Peyer's patch (tissue), 4 donors: ENCODE results near the gene SIAH1. TPM values are rescaled to one million over a fixed set of nuclear protein-coding genes. Genes with fewer than 3 reads are reported as not detected.

Experiments
- DNase-seq, 3 donors: peaks; one replicate each; pipeline ENCODE4 v3.0.0-alpha.2; 2017 to 2019
- H3K27ac ChIP-seq, 4 donors: fragments of 200-600 bp; sonication (generic); one replicate each; pipeline ENCODE4 v1.5.1; 2016 to 2019
- H3K27me3 ChIP-seq, 2 donors: fragments of 200-600 bp; sonication (generic); one replicate each; pipeline ENCODE4 v1.5.1; 2019
- H3K36me3 ChIP-seq, 3 donors: fragments of 200-600 bp; sonication (generic); one replicate each; pipeline ENCODE4 v1.5.1; 2016 to 2019
- H3K4me1 ChIP-seq, 4 donors: fragments of 200-600 bp; sonication (generic); one replicate each; pipeline ENCODE4 v1.5.1; 2016 to 2019
- H3K4me3 ChIP-seq, 4 donors: fragments of 200-600 bp; sonication (generic); 1 replicate in 3 of 4; 2 replicates in 1 of 4; pipeline ENCODE4 v1.5.1; 2016 to 2019; ENCODE audit warnings: mild to moderate bottlenecking in 1 of 4
- H3K9me3 ChIP-seq, 4 donors: fragments of 200-600 bp; sonication (generic); one replicate each; pipeline ENCODE4 v1.5.1; 2016 to 2019; ENCODE audit warnings: mild to moderate bottlenecking in 1 of 4
- POLR2A ChIP-seq, 2 donors: fragments of 450-650 bp; IDR thresholded peaks; one replicate each; pipeline ENCODE4 v1.5.1; 2017; ENCODE audit warnings: antibody characterized with exemption in 2 of 2, mild to moderate bottlenecking in 2 of 2, moderate library complexity in 2 of 2
- total RNA-seq, 4 donors: library from RNA; depleted of rRNA; stranded (reverse); fragments of >200 nt; gene quantifications; one replicate each; pipeline ENCODE4 v1.1.0, GENCODE V29; 2016
- TF ChIP-seq, protein P1 (sequence below), 6 experiments: fragments of 450-650 bp in 4 of 6; fragments of 200-600 bp in 2 of 6; sonication (generic) in 1 of 6; IDR thresholded peaks; one replicate each; pipeline ENCODE4 v1.5.1; 2017 to 2019; ENCODE audit warnings: antibody characterized with exemption in 6 of 6, mild to moderate bottlenecking in 3 of 6, moderate library complexity in 1 of 6

The SIAH1 gene
- total RNA-seq, 4 donors from 2014 or later: 27.7 to 35.3 (median 31.4) TPM

DNA sequence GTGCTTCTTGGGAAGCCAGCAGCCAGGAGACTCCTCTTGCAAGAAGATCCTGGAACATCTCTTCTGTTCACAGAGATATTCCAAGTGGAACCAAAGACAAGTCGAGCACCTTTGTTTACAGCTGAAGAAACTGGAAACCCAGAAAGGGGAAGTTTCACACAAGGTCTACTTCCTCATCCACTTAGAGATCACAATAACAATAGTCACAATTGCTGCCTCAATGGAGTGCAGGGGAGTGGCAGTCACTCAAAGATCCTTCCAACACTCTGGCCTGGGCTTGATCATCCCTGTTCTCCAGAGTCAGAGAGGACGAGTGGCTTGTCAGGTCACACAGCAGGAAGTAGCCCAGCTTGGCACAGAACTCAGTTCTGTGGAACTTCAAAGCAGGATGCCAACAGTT, 46.9 kb upstream of the SIAH1 start:
- no peak for DNase-seq
- Histone ChIP-seq H3K4me3 (no peak overlapping the region), H3K36me3 (no peaks in the 10 kb centered on the region), H3K9me3 (no peaks in the 10 kb centered on the region), H3K27me3 (no peaks in the 10 kb centered on the region), H3K27ac (peak overlapping the region in 3 of 4 donors; percentile 39 to 72 (median 71)), H3K4me1 (peaks cover 0 to 18% (median 0%) of the 10 kb centered on the region in 4 donors)
- TF ChIP-seq, protein P1, sequence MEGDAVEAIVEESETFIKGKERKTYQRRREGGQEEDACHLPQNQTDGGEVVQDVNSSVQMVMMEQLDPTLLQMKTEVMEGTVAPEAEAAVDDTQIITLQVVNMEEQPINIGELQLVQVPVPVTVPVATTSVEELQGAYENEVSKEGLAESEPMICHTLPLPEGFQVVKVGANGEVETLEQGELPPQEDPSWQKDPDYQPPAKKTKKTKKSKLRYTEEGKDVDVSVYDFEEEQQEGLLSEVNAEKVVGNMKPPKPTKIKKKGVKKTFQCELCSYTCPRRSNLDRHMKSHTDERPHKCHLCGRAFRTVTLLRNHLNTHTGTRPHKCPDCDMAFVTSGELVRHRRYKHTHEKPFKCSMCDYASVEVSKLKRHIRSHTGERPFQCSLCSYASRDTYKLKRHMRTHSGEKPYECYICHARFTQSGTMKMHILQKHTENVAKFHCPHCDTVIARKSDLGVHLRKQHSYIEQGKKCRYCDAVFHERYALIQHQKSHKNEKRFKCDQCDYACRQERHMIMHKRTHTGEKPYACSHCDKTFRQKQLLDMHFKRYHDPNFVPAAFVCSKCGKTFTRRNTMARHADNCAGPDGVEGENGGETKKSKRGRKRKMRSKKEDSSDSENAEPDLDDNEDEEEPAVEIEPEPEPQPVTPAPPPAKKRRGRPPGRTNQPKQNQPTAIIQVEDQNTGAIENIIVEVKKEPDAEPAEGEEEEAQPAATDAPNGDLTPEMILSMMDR (IDR thresholded peaks at IDR 0.05): no peak
- no peak for TF ChIP-seq POLR2A (IDR thresholded peaks at IDR 0.05)

DNA sequence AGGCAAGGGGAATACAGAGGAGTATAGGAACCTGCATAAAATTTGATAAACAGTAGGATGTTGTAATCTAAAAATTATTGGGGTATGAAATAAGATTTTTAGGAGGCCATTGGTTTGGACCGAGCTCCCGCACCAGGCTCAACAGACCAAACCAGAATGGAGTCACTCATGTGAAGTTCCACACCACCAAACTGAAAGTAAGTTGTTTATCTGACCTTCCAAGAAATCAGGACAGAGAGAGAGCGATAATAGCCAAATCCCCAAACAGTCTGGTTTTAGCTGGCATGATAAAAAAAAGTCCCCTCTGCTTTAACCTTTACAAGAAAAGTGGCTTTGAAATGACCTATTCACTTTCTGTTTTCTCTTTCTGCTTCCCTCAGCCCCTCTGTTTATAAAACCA, 45.7 kb upstream of the SIAH1 start:
- DNase-seq: no peak
- Histone ChIP-seq H3K4me1 (peaks cover 0 to 18% (median 0%) of the 10 kb centered on the region in 4 donors), H3K27ac (peak overlapping the region in 2 of 4 donors; percentile 71 to 72), H3K4me3 (no peak overlapping the region), H3K36me3 (no peaks in the 10 kb centered on the region), H3K27me3 (no peaks in the 10 kb centered on the region), H3K9me3 (no peaks in the 10 kb centered on the region)
- TF ChIP-seq, protein P1 (IDR thresholded peaks at IDR 0.05): no peak
- TF ChIP-seq POLR2A (IDR thresholded peaks at IDR 0.05): no peak

DNA sequence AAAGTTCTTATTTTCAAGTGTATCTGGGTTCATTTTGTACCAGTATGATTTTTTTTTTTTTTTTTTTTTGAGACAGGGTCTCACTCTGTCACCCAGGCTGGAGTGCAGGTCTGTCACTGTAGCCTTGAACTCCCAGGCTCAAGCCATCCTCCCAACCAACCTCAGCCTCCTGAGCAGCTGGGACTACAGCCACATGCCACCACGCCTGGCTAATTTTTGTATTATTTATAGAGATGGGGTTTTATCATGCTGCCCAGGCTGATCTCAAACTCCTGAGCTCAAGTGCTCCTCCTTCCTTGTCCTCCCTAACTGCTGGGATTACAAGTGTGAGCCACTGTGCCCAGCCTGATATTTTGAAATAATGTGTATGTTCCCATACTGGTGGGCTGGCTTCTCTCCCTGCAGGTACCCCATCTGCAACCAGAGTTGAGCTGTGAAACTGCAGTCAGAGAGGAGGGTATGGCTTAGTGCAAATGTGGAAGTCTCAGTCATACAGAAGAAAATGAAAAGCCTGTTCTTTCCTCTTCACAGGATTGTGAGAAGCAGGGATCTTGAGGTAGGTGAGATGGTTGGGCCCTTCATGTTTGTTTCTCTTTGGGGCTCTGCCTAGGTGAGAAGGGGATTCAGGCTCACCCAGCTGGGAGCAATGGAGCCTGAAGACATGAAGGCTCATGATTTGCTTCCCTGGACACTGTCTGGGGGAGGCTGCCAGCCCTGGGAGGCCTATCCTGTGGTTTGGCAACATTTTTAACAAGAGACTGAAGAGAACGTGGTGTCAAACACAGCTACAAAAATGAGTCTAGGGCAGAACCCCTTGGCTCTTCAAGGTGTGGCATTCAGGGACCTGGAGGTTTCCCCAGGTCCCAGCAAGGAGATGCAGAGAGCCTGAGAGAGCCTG, 41.3 kb upstream of the SIAH1 start:
- Histone ChIP-seq H3K9me3 (no peaks in the 10 kb centered on the region), H3K27me3 (no peaks in the 10 kb centered on the region), H3K36me3 (no peaks in the 10 kb centered on the region), H3K4me3 (no peak overlapping the region), H3K27ac (peak overlapping the region in 1 of 4 donors; percentile 46), H3K4me1 (peaks cover 0 to 5% (median 0%) of the 10 kb centered on the region in 4 donors)
- TF ChIP-seq, protein P1 (IDR thresholded peaks at IDR 0.05): no peak
- no peak for TF ChIP-seq POLR2A (IDR thresholded peaks at IDR 0.05)
- DNase-seq: no peak

DNA sequence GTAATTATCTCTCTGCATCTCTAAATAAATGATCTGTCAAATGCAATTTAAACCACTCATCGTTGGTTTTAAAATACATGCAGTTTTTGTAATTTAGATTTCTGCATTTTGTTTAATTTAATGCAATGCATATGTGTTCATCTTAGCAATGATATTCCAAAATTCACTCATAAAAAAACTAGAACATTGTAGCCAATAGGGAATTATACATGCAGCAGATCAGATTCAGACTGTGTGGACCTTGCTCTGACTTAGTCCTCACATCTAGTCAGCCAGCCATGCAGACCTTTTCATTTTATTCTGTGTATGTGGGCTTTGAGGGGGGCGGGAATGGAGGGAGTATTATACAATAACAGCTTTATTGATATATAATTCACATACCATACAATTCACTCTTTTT, 37.3 kb upstream of the SIAH1 start:
- DNase-seq: no peak
- Histone ChIP-seq H3K9me3 (no peaks in the 10 kb centered on the region), H3K36me3 (no peaks in the 10 kb centered on the region), H3K27ac (no peak overlapping the region), H3K4me1 (no peaks in the 10 kb centered on the region), H3K4me3 (no peak overlapping the region), H3K27me3 (no peaks in the 10 kb centered on the region)
- TF ChIP-seq, protein P1 (IDR thresholded peaks at IDR 0.05): no peak
- TF ChIP-seq POLR2A (IDR thresholded peaks at IDR 0.05): no peak

DNA sequence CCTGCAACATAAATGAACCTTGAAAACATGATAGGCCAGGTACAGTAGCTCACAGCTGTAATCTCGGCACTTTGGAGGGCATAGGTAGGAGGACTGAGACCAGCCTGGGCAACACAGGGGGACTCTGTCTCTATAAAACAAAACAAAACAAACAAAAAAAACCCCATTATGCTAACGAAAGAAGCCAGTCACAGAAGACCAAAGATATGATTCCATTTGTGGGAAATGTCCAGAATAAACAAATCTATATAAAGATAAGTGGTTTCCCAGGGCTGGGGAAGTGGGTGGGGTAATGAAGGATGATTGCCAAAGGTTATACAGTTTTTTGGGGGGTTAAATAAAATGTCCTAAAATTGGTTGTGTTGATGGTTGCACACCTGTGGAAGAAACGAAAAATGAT, 36.5 kb upstream of the SIAH1 start:
- Histone ChIP-seq H3K27ac (no peak overlapping the region), H3K4me3 (no peak overlapping the region), H3K36me3 (no peaks in the 10 kb centered on the region), H3K27me3 (no peaks in the 10 kb centered on the region), H3K4me1 (no peaks in the 10 kb centered on the region), H3K9me3 (no peaks in the 10 kb centered on the region)
- TF ChIP-seq POLR2A (IDR thresholded peaks at IDR 0.05): no peak
- TF ChIP-seq, protein P1 (IDR thresholded peaks at IDR 0.05): no peak
- DNase-seq: no peak
